Activated T-cell treated with anti-CD3 and anti-CD28 coated beads, Interleukin-2, amount 50 U/mL, for 4 hours (primary cell): Measurements from ENCODE around the gene RBMXL2. TPM values are rescaled to one million over a fixed set of nuclear protein-coding genes. Genes with fewer than 3 reads are reported as not detected.

Experiments used
- ATAC-seq, 2 donors: fragments of 200-7000 bp; cut with Tn5 transposase; one replicate each; pipeline ENCODE4 v1.10.0; 2021
- DNase-seq: peaks from one replicate; pipeline ENCODE4 v3.0.0-alpha.2; 2020
- H3K27me3 Mint-ChIP-seq: one replicate; pipeline ENCODE4 v1.8.0; 2021; ENCODE audit warnings: low read depth, mixed read lengths
- H3K36me3 Mint-ChIP-seq: one replicate; pipeline ENCODE4 v1.8.0; 2022; ENCODE audit warnings: mixed read lengths; ENCODE audit not compliant: insufficient read depth
- H3K4me1 Mint-ChIP-seq: one replicate; pipeline ENCODE4 v1.8.0; 2021; ENCODE audit warnings: low read depth, mixed read lengths
- H3K4me3 Mint-ChIP-seq: one replicate; pipeline ENCODE4 v1.8.0; 2021; ENCODE audit warnings: mild to moderate bottlenecking, moderate library complexity, mixed read lengths
- H3K9me3 Mint-ChIP-seq: one replicate; pipeline ENCODE4 v1.8.0; 2021; ENCODE audit warnings: mixed read lengths
- total RNA-seq, 3 donors: library from RNA; stranded (reverse); gene quantifications; one replicate each; pipeline ENCODE4 v1.2.1, GENCODE V29; 2021

Gene RBMXL2
- not detected for total RNA-seq

- H3K4me1 Mint-ChIP-seq, result no peaks in the 10 kb centered on the region
- H3K4me3 Mint-ChIP-seq, result no peak within 1 kb of the TSS
- no peaks in the 10 kb centered on the region for H3K9me3 Mint-ChIP-seq
- no peaks in the 10 kb centered on the region for H3K36me3 Mint-ChIP-seq
- DNase-seq (no peak), ATAC-seq (no peak)
- peaks cover 15% of the 10 kb centered on the region for H3K27me3 Mint-ChIP-seq
These were observed at the start of gene RBMXL2 for GRCh38 chr11:7088921-7089320. Gene RBMXL2, plus strand, starts transcription at chr11:7088998. Its CDS starts 123 bp downstream, at chr11:7089121.

GRCh38 chr11:7046474-7047175 lies 42.2 kb upstream of the RBMXL2 start:
- Mint-ChIP-seq H3K36me3 (no peaks in the 10 kb centered on the region), H3K9me3 (no peaks in the 10 kb centered on the region), H3K4me1 (no peaks in the 10 kb centered on the region), H3K4me3 (no peak overlapping the region), H3K27me3 (no peaks in the 10 kb centered on the region)
- DNase-seq, result no peak
- ATAC-seq, result no peak

- H3K4me3 Mint-ChIP-seq, result no peak overlapping the region
- no peaks in the 10 kb centered on the region for H3K36me3 Mint-ChIP-seq
- H3K27me3 Mint-ChIP-seq, result peaks cover 2% of the 10 kb centered on the region
- DNase-seq (no peak), ATAC-seq (no peak)
- no peaks in the 10 kb centered on the region for H3K4me1 Mint-ChIP-seq
- no peaks in the 10 kb centered on the region for H3K9me3 Mint-ChIP-seq
These were observed 38.6 kb upstream of the RBMXL2 start for GRCh38 chr11:7050191-7050590.

- H3K36me3 Mint-ChIP-seq, result no peaks in the 10 kb centered on the region
- H3K4me1 Mint-ChIP-seq, result no peaks in the 10 kb centered on the region
- H3K27me3 Mint-ChIP-seq, result peaks cover 12% of the 10 kb centered on the region
- ATAC-seq (no peak), DNase-seq (no peak)
- H3K9me3 Mint-ChIP-seq, result no peaks in the 10 kb centered on the region
- H3K4me3 Mint-ChIP-seq, result no peak overlapping the region
These were observed 31.8 kb upstream of the RBMXL2 start for GRCh38 chr11:7056828-7057513.

GRCh38 chr11:7057641-7058040 lies 31.2 kb upstream of the RBMXL2 start:
- no peaks in the 10 kb centered on the region for H3K9me3 Mint-ChIP-seq
- H3K4me3 Mint-ChIP-seq, result no peak overlapping the region
- no peak for ATAC-seq

GRCh38 chr11:7060868-7061267 lies 27.9 kb upstream of the RBMXL2 start:
- Mint-ChIP-seq H3K9me3 (no peaks in the 10 kb centered on the region), H3K4me3 (no peak overlapping the region), H3K4me1 (no peaks in the 10 kb centered on the region), H3K36me3 (no peaks in the 10 kb centered on the region), H3K27me3 (peaks cover 10% of the 10 kb centered on the region)
- ATAC-seq (no peak), DNase-seq (no peak)

More at GRCh38 chr11:7057641-7058040, 31.2 kb upstream of the RBMXL2 start:
- no peak for DNase-seq
- no peaks in the 10 kb centered on the region for H3K4me1 Mint-ChIP-seq
- H3K27me3 Mint-ChIP-seq, result peaks cover 12% of the 10 kb centered on the region
- no peaks in the 10 kb centered on the region for H3K36me3 Mint-ChIP-seq

GRCh38 chr11:7062534-7062933 lies 26.3 kb upstream of the RBMXL2 start:
- no peaks in the 10 kb centered on the region for H3K9me3 Mint-ChIP-seq
- H3K4me3 Mint-ChIP-seq, result no peak overlapping the region
- no peaks in the 10 kb centered on the region for H3K4me1 Mint-ChIP-seq
- ATAC-seq (no peak), DNase-seq (no peak)
- H3K27me3 Mint-ChIP-seq, result peaks cover 10% of the 10 kb centered on the region
- no peaks in the 10 kb centered on the region for H3K36me3 Mint-ChIP-seq

GRCh38 chr11:7072401-7073028 lies 16.3 kb upstream of the RBMXL2 start:
- no peaks in the 10 kb centered on the region for H3K4me1 Mint-ChIP-seq
- no peaks in the 10 kb centered on the region for H3K9me3 Mint-ChIP-seq
- H3K36me3 Mint-ChIP-seq, result no peaks in the 10 kb centered on the region
- H3K27me3 Mint-ChIP-seq, result peaks cover 9% of the 10 kb centered on the region
- no peak for ATAC-seq
- DNase-seq, result no peak
- no peak overlapping the region for H3K4me3 Mint-ChIP-seq

GRCh38 chr11:7077101-7077500 lies 11.7 kb upstream of the RBMXL2 start:
- ATAC-seq, result no peak
- peaks cover 15% of the 10 kb centered on the region for H3K9me3 Mint-ChIP-seq
- H3K36me3 Mint-ChIP-seq, result no peaks in the 10 kb centered on the region
- no peak for DNase-seq
- no peak overlapping the region for H3K4me3 Mint-ChIP-seq
- no peaks in the 10 kb centered on the region for H3K4me1 Mint-ChIP-seq
- peaks cover 8% of the 10 kb centered on the region for H3K27me3 Mint-ChIP-seq

- no peaks in the 10 kb centered on the region for H3K4me1 Mint-ChIP-seq
- H3K27me3 Mint-ChIP-seq, result peaks cover 9% of the 10 kb centered on the region
- no peak overlapping the region for H3K4me3 Mint-ChIP-seq
- peaks cover 15% of the 10 kb centered on the region for H3K9me3 Mint-ChIP-seq
- no peaks in the 10 kb centered on the region for H3K36me3 Mint-ChIP-seq
- no peak for ATAC-seq
- DNase-seq, result no peak
These were observed 9.2 kb upstream of the RBMXL2 start for GRCh38 chr11:7079545-7080135.

- Mint-ChIP-seq H3K4me1 (no peaks in the 10 kb centered on the region), H3K36me3 (no peaks in the 10 kb centered on the region), H3K9me3 (peaks cover 15% of the 10 kb centered on the region), H3K27me3 (peaks cover 7% of the 10 kb centered on the region), H3K4me3 (no peak overlapping the region)
- ATAC-seq (no peak), DNase-seq (no peak)
These were observed 7.9 kb upstream of the RBMXL2 start for GRCh38 chr11:7080900-7081299.

GRCh38 chr11:7081441-7081840 lies 7.4 kb upstream of the RBMXL2 start:
- peaks cover 15% of the 10 kb centered on the region for H3K9me3 Mint-ChIP-seq

GRCh38 chr11:7089328-7090251 lies 792 bp downstream of the RBMXL2 start:
- Mint-ChIP-seq H3K4me1 (no peaks in the 10 kb centered on the region), H3K27me3 (peaks cover 15% of the 10 kb centered on the region), H3K36me3 (no peaks in the 10 kb centered on the region), H3K9me3 (no peaks in the 10 kb centered on the region), H3K4me3 (no peak overlapping the region)
- DNase-seq (no peak), ATAC-seq (no peak)

More at GRCh38 chr11:7081441-7081840, 7.4 kb upstream of the RBMXL2 start:
- Mint-ChIP-seq H3K4me1 (no peaks in the 10 kb centered on the region), H3K36me3 (no peaks in the 10 kb centered on the region), H3K27me3 (peaks cover 5% of the 10 kb centered on the region), H3K4me3 (no peak overlapping the region)
- ATAC-seq, result no peak
- no peak for DNase-seq
